SHP77 treated with DMSO at 0.1 percent for 48 hours (cell line): ENCODE results near the gene PRDM16.
"Not testable (repeated sequence)": the region's sequence is repeated elsewhere in the genome, so short reads cannot be mapped to it uniquely, and the experiment has no call there.

Experiments used
- DNase-seq: peaks from one replicate; lab custom pipeline; 2025; lab: John Stamatoyannopoulos, UW

Gene PRDM16

GRCh38 chr1:3082051-3082450 lies 13.0 kb downstream of the PRDM16 start:
- DNase-seq = no peak

GRCh38 chr1:3082571-3083516 lies 13.8 kb downstream of the PRDM16 start:
- DNase-seq = no peak

GRCh38 chr1:3084154-3084553 lies 15.2 kb downstream of the PRDM16 start:
- DNase-seq = no peak

- no peak for DNase-seq
Observed at GRCh38 chr1:3084726-3085125, 15.7 kb downstream of the PRDM16 start.

GRCh38 chr1:3085721-3086120 lies 16.7 kb downstream of the PRDM16 start:
- DNase-seq = no peak

GRCh38 chr1:3086272-3086974 lies 17.4 kb downstream of the PRDM16 start:
- no peak for DNase-seq

- DNase-seq = no peak
Observed at GRCh38 chr1:3087049-3087448, 18.0 kb downstream of the PRDM16 start.

GRCh38 chr1:3087946-3088668 lies 19.1 kb downstream of the PRDM16 start:
- not testable (repeated sequence) for DNase-seq

GRCh38 chr1:3089490-3089889 lies 20.5 kb downstream of the PRDM16 start:
- DNase-seq = no peak

- no peak for DNase-seq
Observed at GRCh38 chr1:3091334-3091733, 22.3 kb downstream of the PRDM16 start.

GRCh38 chr1:3092530-3092929 lies 23.5 kb downstream of the PRDM16 start:
- DNase-seq = no peak

GRCh38 chr1:3093898-3094626 lies 25.1 kb downstream of the PRDM16 start:
- no peak for DNase-seq

GRCh38 chr1:3094863-3095780 lies 26.1 kb downstream of the PRDM16 start:
- no peak for DNase-seq

GRCh38 chr1:3096345-3096744 lies 27.3 kb downstream of the PRDM16 start:
- no peak for DNase-seq

GRCh38 chr1:3097231-3097630 lies 28.2 kb downstream of the PRDM16 start:
- no peak for DNase-seq

GRCh38 chr1:3097861-3098260 lies 28.9 kb downstream of the PRDM16 start:
- DNase-seq = no peak

GRCh38 chr1:3099861-3100260 lies 30.9 kb downstream of the PRDM16 start:
- DNase-seq = no peak

- no peak for DNase-seq
Observed at GRCh38 chr1:3101124-3101939, 32.3 kb downstream of the PRDM16 start.

GRCh38 chr1:3102641-3103040 lies 33.6 kb downstream of the PRDM16 start:
- DNase-seq = no peak
